Esophagus muscularis mucosa (tissue), 4 donors: Measurements from ENCODE around the gene SPIRE2.

ENCODE experiments used
- CTCF ChIP-seq, 3 experiments: fragments of 200-600 bp in 2 of 3; fragments of 450-650 bp in 1 of 3; sonication (generic) in 2 of 3; IDR thresholded peaks; one replicate each; pipeline ENCODE4 v1.5.1; 2017 to 2019; ENCODE audit warnings: antibody characterized with exemption in 3 of 3, mild to moderate bottlenecking in 2 of 3, moderate library complexity in 1 of 3
- EP300 ChIP-seq: sonication (generic); formaldehyde crosslinking; IDR thresholded peaks from one replicate; pipeline ENCODE4 v1.6.1; 2017; ENCODE audit warnings: antibody characterized with exemption
- POLR2A ChIP-seq: fragments of 450-650 bp; IDR thresholded peaks from one replicate; pipeline ENCODE4 v1.6.1; 2017; ENCODE audit warnings: antibody characterized with exemption, moderate library complexity, mild to moderate bottlenecking, low read depth
- POLR2AphosphoS5 ChIP-seq, 2 donors: sonication (generic); formaldehyde crosslinking; IDR thresholded peaks; one replicate each; pipeline ENCODE4 v1.6.1; 2017; ENCODE audit warnings: antibody characterized with exemption in 2 of 2

- TF ChIP-seq CTCF (IDR thresholded peaks at IDR 0.05) (no peak), EP300 (no peak), POLR2A (no peak), POLR2AphosphoS5 (IDR thresholded peaks at IDR 0.05) (no peak)
Observed at GRCh38 chr16:89786474-89787364, 41.6 kb upstream of the SPIRE2 start.
